ENCODE measurements around the gene RNF157.

The RNF157 gene

GRCh38 chr17:76155988-76156661, 84.2 kb downstream of the RNF157 start:
- H3K4me3 ChIP-seq (ENCODE audit: low read depth, low read length) = no peak overlapping the region
- TF ChIP-seq CTCF (IDR thresholded peaks at IDR 0.05; ENCODE audit: insufficient read depth, low read length, missing control alignments) = no peak
- no peak for DNase-seq (ENCODE audit: low read depth, low spot score)
- POLR2A ChIA-PET = no interaction called here
- CTCF ChIA-PET = interaction anchor here (0.8 to 6.4 kb wide), 7 partner anchors 10 to 152 kb away, joined by 3 to 27 read pairs (median 6); partner anchors contain the start of gene FOXJ1

GRCh38 chr17:76154936-76155845, 85.1 kb downstream of the RNF157 start:
- H3K4me3 ChIP-seq (ENCODE audit: low read depth, low read length) = no peak overlapping the region
- CTCF ChIA-PET = interaction anchor here (0.7 to 6.4 kb wide), 6 partner anchors 11 to 151 kb away, joined by 3 to 26 read pairs (median 4); partner anchors contain the start of gene FOXJ1
- TF ChIP-seq CTCF (IDR thresholded peaks at IDR 0.05; ENCODE audit: insufficient read depth, low read length, missing control alignments) = no peak
- POLR2A ChIA-PET = no interaction called here
- DNase-seq (ENCODE audit: low read depth, low spot score) = no peak

- POLR2A ChIA-PET = no interaction called here
- no peak for DNase-seq (ENCODE audit: low read depth, low spot score)
- TF ChIP-seq CTCF (IDR thresholded peaks at IDR 0.05; ENCODE audit: insufficient read depth, low read length, missing control alignments) = no peak
- H3K4me3 ChIP-seq (ENCODE audit: low read depth, low read length) = no peak overlapping the region
- CTCF ChIA-PET = interaction anchor here (0.7 to 6.4 kb wide), 3 partner anchors 12 to 32 kb away, joined by 3 to 26 read pairs (median 7); partner anchors contain the start of gene FOXJ1
Measured at GRCh38 chr17:76154292-76154691, 86.0 kb downstream of the RNF157 start.

- ChIA-PET POLR2A (no interaction called here), CTCF (interaction anchor here (0.6 to 6.4 kb wide), 5 partner anchors 11 to 126 kb away, joined by 3 to 26 read pairs (median 6); partner anchors contain the start of gene FOXJ1)
- DNase-seq (ENCODE audit: low read depth, low spot score) = no peak
- peak; percentile 13 for TF ChIP-seq CTCF (IDR thresholded peaks at IDR 0.05; ENCODE audit: insufficient read depth, low read length, missing control alignments)
- H3K4me3 ChIP-seq (ENCODE audit: low read depth, low read length) = no peak overlapping the region
Measured at GRCh38 chr17:76153640-76154039, 86.7 kb downstream of the RNF157 start.

GRCh38 chr17:76153202-76153601, 87.1 kb downstream of the RNF157 start:
- ChIA-PET CTCF (interaction anchor here (0.6 to 6.4 kb wide), 8 partner anchors 9 to 127 kb away, joined by 3 to 28 read pairs (median 5); partner anchors contain the start of gene FOXJ1), POLR2A (no interaction called here)
- no peak for TF ChIP-seq CTCF (IDR thresholded peaks at IDR 0.05; ENCODE audit: insufficient read depth, low read length, missing control alignments)
- H3K4me3 ChIP-seq (ENCODE audit: low read depth, low read length) = no peak overlapping the region
- no peak for DNase-seq (ENCODE audit: low read depth, low spot score)

- POLR2A ChIA-PET = no interaction called here
- CTCF ChIA-PET = interaction anchor here (0.7 to 6.4 kb wide), 9 partner anchors 10 to 138 kb away, joined by 3 to 28 read pairs (median 6); partner anchors contain the start of gene FOXJ1
Measured at GRCh38 chr17:76152591-76152990, 87.7 kb downstream of the RNF157 start.

More at GRCh38 chr17:76152591-76152990, 87.7 kb downstream of the RNF157 start:
- H3K4me3 ChIP-seq (ENCODE audit: low read depth, low read length) = no peak overlapping the region
- DNase-seq (ENCODE audit: low read depth, low spot score) = no peak
- TF ChIP-seq CTCF (IDR thresholded peaks at IDR 0.05; ENCODE audit: insufficient read depth, low read length, missing control alignments) = no peak
